Mesothelial cell of epicardium (in vitro differentiated cells): Measurements from ENCODE around the gene METRN. TPM values are rescaled to one million over a fixed set of nuclear protein-coding genes. Genes with fewer than 3 reads are reported as not detected.
A peak's percentile ranks its signal among the peaks of the same experiment; 100 is the strongest.

ENCODE experiments used
- DNase-seq, 2 experiments: peaks; one replicate each; pipeline ENCODE4 v3.0.0; 2021; ENCODE audit warnings: low spot score in 2 of 2; ENCODE audit not compliant: unreplicated experiment in 2 of 2
- H3K27ac Mint-ChIP-seq: 2 replicates; pipeline ENCODE4 v1.8.0; 2021; ENCODE audit warnings: mixed read lengths
- H3K27me3 Mint-ChIP-seq: 2 replicates; pipeline ENCODE4 v1.8.0; 2021; ENCODE audit warnings: low read depth, mixed read lengths
- H3K36me3 Mint-ChIP-seq: 2 replicates; pipeline ENCODE4 v1.8.0; 2021; ENCODE audit warnings: mixed read lengths
- H3K4me1 Mint-ChIP-seq: 2 replicates; pipeline ENCODE4 v1.8.0; 2021; ENCODE audit warnings: mixed read lengths
- H3K4me3 Mint-ChIP-seq: 2 replicates; pipeline ENCODE4 v1.8.0; 2021; ENCODE audit warnings: mild to moderate bottlenecking, moderate library complexity, mixed read lengths
- H3K9me3 Mint-ChIP-seq: 2 replicates; pipeline ENCODE4 v1.8.0; 2021; ENCODE audit warnings: mixed read lengths
- total RNA-seq: library from RNA; stranded (reverse); gene quantifications from 3 replicates; pipeline ENCODE4 v1.2.1, GENCODE V29; 2021
- TF ChIP-seq, protein P1 (sequence below): fragments of 200-600 bp; sonication (generic); IDR thresholded peaks from one replicate; pipeline ENCODE4 v1.5.0; 2021; ENCODE audit warnings: antibody characterized with exemption; ENCODE audit not compliant: unreplicated experiment

METRN gene
- total RNA-seq, 1 donor from 2014 or later = 15.1 TPM

DNA sequence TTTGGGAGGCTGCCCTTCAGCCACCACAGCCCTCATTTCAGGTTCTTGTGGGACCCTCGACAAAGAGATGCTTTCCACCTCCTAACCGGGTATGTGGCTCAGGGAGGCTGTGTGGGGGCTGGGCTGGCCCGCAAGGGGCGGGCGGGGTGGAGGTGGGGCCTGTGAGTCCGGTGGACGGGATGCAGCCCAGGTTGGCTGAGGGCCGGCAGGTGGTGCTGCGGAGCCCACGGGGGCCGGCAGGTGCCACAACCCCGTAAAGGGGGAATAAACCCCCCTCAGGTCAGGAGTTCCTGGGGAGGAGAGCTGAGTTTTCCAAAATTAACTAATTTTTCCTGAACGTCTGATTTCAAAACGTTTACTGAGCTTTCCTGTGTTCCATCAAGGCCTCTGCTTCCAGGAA lies 30.8 kb downstream of the METRN start:
- Mint-ChIP-seq H3K4me3 (no peak overlapping the region), H3K27ac (no peak overlapping the region), H3K36me3 (no peaks in the 10 kb centered on the region), H3K9me3 (no peaks in the 10 kb centered on the region), H3K4me1 (peaks cover 3% of the 10 kb centered on the region), H3K27me3 (no peaks in the 10 kb centered on the region)
- no peak for DNase-seq
- TF ChIP-seq, protein P1, sequence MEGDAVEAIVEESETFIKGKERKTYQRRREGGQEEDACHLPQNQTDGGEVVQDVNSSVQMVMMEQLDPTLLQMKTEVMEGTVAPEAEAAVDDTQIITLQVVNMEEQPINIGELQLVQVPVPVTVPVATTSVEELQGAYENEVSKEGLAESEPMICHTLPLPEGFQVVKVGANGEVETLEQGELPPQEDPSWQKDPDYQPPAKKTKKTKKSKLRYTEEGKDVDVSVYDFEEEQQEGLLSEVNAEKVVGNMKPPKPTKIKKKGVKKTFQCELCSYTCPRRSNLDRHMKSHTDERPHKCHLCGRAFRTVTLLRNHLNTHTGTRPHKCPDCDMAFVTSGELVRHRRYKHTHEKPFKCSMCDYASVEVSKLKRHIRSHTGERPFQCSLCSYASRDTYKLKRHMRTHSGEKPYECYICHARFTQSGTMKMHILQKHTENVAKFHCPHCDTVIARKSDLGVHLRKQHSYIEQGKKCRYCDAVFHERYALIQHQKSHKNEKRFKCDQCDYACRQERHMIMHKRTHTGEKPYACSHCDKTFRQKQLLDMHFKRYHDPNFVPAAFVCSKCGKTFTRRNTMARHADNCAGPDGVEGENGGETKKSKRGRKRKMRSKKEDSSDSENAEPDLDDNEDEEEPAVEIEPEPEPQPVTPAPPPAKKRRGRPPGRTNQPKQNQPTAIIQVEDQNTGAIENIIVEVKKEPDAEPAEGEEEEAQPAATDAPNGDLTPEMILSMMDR = peak; percentile 53

DNA sequence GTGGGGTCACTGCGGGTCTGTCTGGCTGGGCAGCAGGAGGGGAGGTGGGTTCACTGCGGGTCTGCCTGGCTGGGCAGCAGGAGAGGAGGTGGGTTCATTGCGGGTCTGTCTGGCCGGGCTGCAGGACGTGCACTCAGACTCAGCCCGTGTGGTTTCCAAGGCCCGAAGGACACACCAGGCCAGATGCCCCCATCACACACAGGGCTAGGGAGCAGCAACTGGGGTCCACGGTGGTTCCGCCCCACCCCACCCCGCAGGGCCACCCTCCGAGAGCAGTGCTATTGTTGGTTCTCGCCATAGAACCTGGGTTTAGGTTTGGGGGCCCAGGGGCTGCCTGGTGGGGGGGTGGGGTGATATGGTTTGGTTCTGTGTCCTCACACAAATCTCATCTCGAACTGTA lies 31.7 kb downstream of the METRN start:
- TF ChIP-seq, protein P1 = no peak
- no peak overlapping the region for H3K27ac Mint-ChIP-seq
- no peaks in the 10 kb centered on the region for H3K9me3 Mint-ChIP-seq
- no peak overlapping the region for H3K4me3 Mint-ChIP-seq
- no peak for DNase-seq
- H3K4me1 Mint-ChIP-seq = peaks cover 1% of the 10 kb centered on the region
- peaks cover 6% of the 10 kb centered on the region for H3K27me3 Mint-ChIP-seq
- H3K36me3 Mint-ChIP-seq = no peaks in the 10 kb centered on the region

DNA sequence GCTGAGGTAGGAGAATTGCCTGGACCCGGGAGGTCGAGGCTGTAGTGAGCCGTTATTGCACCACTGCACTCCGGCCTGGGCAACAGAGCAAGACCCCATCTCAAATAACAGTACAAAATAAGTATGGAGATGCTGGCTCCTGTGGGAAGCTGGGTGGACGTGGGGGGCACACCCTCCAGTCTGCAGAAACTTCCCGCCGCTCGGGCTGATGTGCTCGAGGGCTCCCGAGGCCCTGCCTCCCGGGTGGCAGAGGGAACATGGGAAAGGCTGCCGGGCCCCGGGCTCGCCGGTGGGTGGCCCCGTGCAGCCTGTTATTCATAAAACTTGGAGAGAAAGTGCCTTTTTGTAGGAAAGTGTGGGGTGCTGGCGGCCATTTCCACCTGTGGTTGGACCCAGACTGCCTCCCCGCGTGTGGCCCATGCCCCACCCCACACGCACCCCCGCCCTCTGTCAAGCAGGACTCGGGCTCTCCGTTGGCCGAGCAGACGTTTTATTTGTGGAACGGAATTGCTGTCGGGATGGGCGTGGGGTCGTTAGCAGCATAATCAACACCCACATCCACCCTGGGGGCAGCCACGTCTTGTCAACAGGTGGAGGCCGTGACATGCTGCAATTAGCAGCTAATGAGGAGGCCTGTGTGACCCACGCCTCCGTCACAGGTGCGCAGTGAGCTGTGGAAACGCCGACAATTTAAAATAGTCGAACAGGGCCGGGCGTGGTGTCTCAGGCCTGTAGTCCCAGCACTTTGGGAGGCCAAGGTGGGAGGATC lies 33.2 kb downstream of the METRN start:
- no peak overlapping the region for H3K27ac Mint-ChIP-seq
- no peaks in the 10 kb centered on the region for H3K36me3 Mint-ChIP-seq
- peaks cover 1% of the 10 kb centered on the region for H3K4me1 Mint-ChIP-seq
- DNase-seq = no peak
- TF ChIP-seq, protein P1 = no peak
- H3K9me3 Mint-ChIP-seq = no peaks in the 10 kb centered on the region
- H3K4me3 Mint-ChIP-seq = no peak overlapping the region
- peaks cover 18% of the 10 kb centered on the region for H3K27me3 Mint-ChIP-seq

DNA sequence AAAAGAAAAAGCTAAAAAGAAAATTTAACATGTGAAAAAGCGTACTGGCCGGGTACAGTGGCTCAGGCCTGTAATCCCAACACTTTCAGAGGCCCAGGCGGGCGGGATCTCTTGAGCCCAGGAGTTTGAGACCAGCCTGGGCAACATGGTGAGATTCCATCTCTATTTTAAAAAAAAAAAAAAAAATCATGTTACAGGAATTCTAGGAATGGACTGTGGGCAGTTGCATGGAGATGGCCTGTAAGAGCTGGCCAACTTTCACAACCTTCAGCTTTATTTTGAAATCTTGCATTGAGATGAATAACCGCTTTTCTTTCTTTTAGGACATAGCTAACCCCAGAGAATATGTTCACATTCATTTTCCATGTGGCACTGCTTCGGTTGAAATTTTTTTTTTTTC lies 34.1 kb downstream of the METRN start:
- Mint-ChIP-seq H3K27ac (no peak overlapping the region), H3K4me3 (no peak overlapping the region), H3K9me3 (no peaks in the 10 kb centered on the region), H3K36me3 (no peaks in the 10 kb centered on the region), H3K27me3 (peaks cover 18% of the 10 kb centered on the region), H3K4me1 (peaks cover 1% of the 10 kb centered on the region)
- DNase-seq = no peak
- TF ChIP-seq, protein P1 = no peak

DNA sequence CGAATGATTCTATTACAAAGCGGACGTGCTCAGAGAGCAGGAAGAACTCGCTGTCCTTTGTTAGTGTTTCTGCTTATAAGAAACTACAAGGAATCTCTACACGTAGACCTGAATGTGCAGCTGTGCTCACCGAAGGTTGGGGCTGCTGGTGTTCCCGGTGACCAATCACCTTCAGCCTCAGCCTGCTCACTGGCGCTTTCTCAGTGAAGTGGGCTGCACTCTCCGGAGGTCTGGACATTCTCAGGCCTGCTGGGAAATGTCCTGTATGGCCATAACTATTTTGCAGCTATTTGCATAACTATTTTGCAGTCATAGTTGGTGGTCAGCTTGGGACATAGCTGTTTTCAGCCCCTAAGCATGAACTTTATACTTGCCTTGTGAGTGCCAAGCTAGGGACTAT lies 35.6 kb downstream of the METRN start:
- no peak overlapping the region for H3K27ac Mint-ChIP-seq
- peaks cover 1% of the 10 kb centered on the region for H3K4me1 Mint-ChIP-seq
- H3K4me3 Mint-ChIP-seq = no peak overlapping the region
- H3K9me3 Mint-ChIP-seq = no peaks in the 10 kb centered on the region
- H3K36me3 Mint-ChIP-seq = no peaks in the 10 kb centered on the region
- TF ChIP-seq, protein P1 = no peak
- H3K27me3 Mint-ChIP-seq = peaks cover 20% of the 10 kb centered on the region
- no peak for DNase-seq
